DND-41 (cell line): Measurements from ENCODE around the gene VLDLR.

ENCODE experiments used
- ATAC-seq: fragments of 200-7000 bp; cut with Tn5 transposase; 3 replicates; pipeline ENCODE4 v1.9.1; 2021; ENCODE audit warnings: low read depth; ENCODE audit not compliant: insufficient read depth
- DNase-seq: peaks from one replicate; pipeline ENCODE4 v3.0.0-alpha.2; 2020
- H2AFZ ChIP-seq: 2 replicates; pipeline ENCODE4 v1.6.0; 2012; ENCODE audit warnings: low read depth, low read length
- H3K27ac ChIP-seq: 2 replicates; pipeline ENCODE4 v1.5.1; 2012; ENCODE audit warnings: low read length, inconsistent platforms
- H3K27me3 ChIP-seq: fragments of 200-600 bp; sonication (generic); 2 replicates; pipeline ENCODE4 v1.6.0; 2012; ENCODE audit warnings: low read length, mild to moderate bottlenecking, inconsistent platforms; ENCODE audit not compliant: insufficient read depth, poor library complexity
- H3K36me3 ChIP-seq: 2 replicates; pipeline ENCODE4 v1.5.1; 2012; ENCODE audit warnings: low read length, inconsistent platforms; ENCODE audit not compliant: insufficient read depth
- H3K4me1 ChIP-seq: 2 replicates; pipeline ENCODE4 v1.5.1; 2012; ENCODE audit warnings: mild to moderate bottlenecking, low read length; ENCODE audit not compliant: insufficient read depth
- H3K4me2 ChIP-seq: 2 replicates; pipeline ENCODE4 v1.6.0; 2012; ENCODE audit warnings: mild to moderate bottlenecking, moderate library complexity, low read length, inconsistent platforms; ENCODE audit not compliant: insufficient read depth
- H3K4me3 ChIP-seq, 2 experiments: fragments of 200-600 bp in 1 of 2; shearing (Covaris generic) in 1 of 2; 2 replicates each; pipeline ENCODE4 v1.5.1; 2012 to 2016; ENCODE audit warnings: inconsistent platforms in 2 of 2, low read length in 2 of 2, mild to moderate bottlenecking in 2 of 2, low read depth in 1 of 2, moderate library complexity in 1 of 2
- H3K79me2 ChIP-seq: 2 replicates; pipeline ENCODE4 v1.6.0; 2012; ENCODE audit warnings: low read length, inconsistent platforms; ENCODE audit not compliant: insufficient read depth
- H3K9ac ChIP-seq: 2 replicates; pipeline ENCODE4 v1.6.0; 2012; ENCODE audit warnings: low read depth, mild to moderate bottlenecking, inconsistent platforms, low read length, moderate library complexity
- H3K9me3 ChIP-seq: 2 replicates; pipeline ENCODE4 v1.5.1; 2012; ENCODE audit warnings: low read length, moderate library complexity, mild to moderate bottlenecking, inconsistent platforms; ENCODE audit not compliant: insufficient read depth, severe bottlenecking
- H4K20me1 ChIP-seq: 2 replicates; pipeline ENCODE4 v1.6.0; 2012; ENCODE audit warnings: low read length; ENCODE audit not compliant: insufficient read depth
- CTCF ChIP-seq: IDR thresholded peaks from 2 replicates; pipeline ENCODE4 v1.5.1; 2012; ENCODE audit warnings: borderline replicate concordance, low read length, moderate library complexity, mild to moderate bottlenecking; ENCODE audit not compliant: poor library complexity, severe bottlenecking; ENCODE audit errors: extremely low read depth
- EZH2 ChIP-seq: IDR thresholded peaks from 3 replicates; pipeline ENCODE4 v1.6.1; 2012; ENCODE audit warnings: borderline replicate concordance, low read depth, mild to moderate bottlenecking, moderate library complexity, low read length, inconsistent platforms; ENCODE audit not compliant: severe bottlenecking

The VLDLR gene

GRCh38 chr9:2601785-2602378, 19.7 kb upstream of the VLDLR start:
- ATAC-seq (no peak), DNase-seq (no peak)
- Histone ChIP-seq H4K20me1 (no peaks in the 10 kb centered on the region), H3K36me3 (no peaks in the 10 kb centered on the region), H3K79me2 (no peaks in the 10 kb centered on the region), H2AFZ (no peak overlapping the region), H3K4me2 (no peak overlapping the region), H3K4me3 (no peak overlapping the region), H3K4me1 (no peaks in the 10 kb centered on the region), H3K27ac (no peak overlapping the region), H3K27me3 (no peaks in the 10 kb centered on the region), H3K9me3 (no peaks in the 10 kb centered on the region), H3K9ac (no peak overlapping the region)
- TF ChIP-seq EZH2: no peak
- no peak for TF ChIP-seq CTCF

GRCh38 chr9:2602704-2603116, 18.9 kb upstream of the VLDLR start:
- ATAC-seq: no peak
- Histone ChIP-seq H3K4me3 (no peak overlapping the region), H3K27ac (no peak overlapping the region), H4K20me1 (no peaks in the 10 kb centered on the region), H3K27me3 (no peaks in the 10 kb centered on the region), H3K4me2 (no peak overlapping the region), H3K9me3 (no peaks in the 10 kb centered on the region), H3K4me1 (no peaks in the 10 kb centered on the region), H3K79me2 (no peaks in the 10 kb centered on the region), H2AFZ (no peak overlapping the region), H3K9ac (no peak overlapping the region), H3K36me3 (no peaks in the 10 kb centered on the region)
- no peak for DNase-seq
- TF ChIP-seq EZH2 (no peak), CTCF (no peak)

GRCh38 chr9:2603621-2604020, 18.0 kb upstream of the VLDLR start:
- Histone ChIP-seq H3K9me3 (no peaks in the 10 kb centered on the region), H3K4me2 (no peak overlapping the region), H3K4me1 (no peaks in the 10 kb centered on the region), H3K36me3 (no peaks in the 10 kb centered on the region), H3K27me3 (no peaks in the 10 kb centered on the region), H2AFZ (no peak overlapping the region), H3K4me3 (no peak overlapping the region), H3K9ac (no peak overlapping the region), H3K27ac (no peak overlapping the region), H4K20me1 (no peaks in the 10 kb centered on the region), H3K79me2 (no peaks in the 10 kb centered on the region)
- TF ChIP-seq CTCF: no peak
- no peak for TF ChIP-seq EZH2
- DNase-seq: no peak
- ATAC-seq: no peak
